Transverse colon (tissue), 4 donors: ENCODE measurements around the gene NRBF2. TPM values are rescaled to one million over a fixed set of nuclear protein-coding genes. Genes with fewer than 3 reads are reported as not detected.
A peak's percentile ranks its signal among the peaks of the same experiment; 100 is the strongest.

Experiments
- DNase-seq: peaks from one replicate; pipeline ENCODE4 v3.0.0-alpha.2; 2019
- H3K27ac ChIP-seq, 4 donors: fragments of 200-600 bp; sonication (generic); 2 replicates each; pipeline ENCODE4 v1.5.1; 2016 to 2018; ENCODE audit warnings: inconsistent platforms in 4 of 4
- H3K27me3 ChIP-seq: fragments of 200-600 bp; sonication (generic); 2 replicates; pipeline ENCODE4 v1.5.1; 2017; ENCODE audit warnings: inconsistent platforms
- H3K36me3 ChIP-seq, 4 donors: fragments of 200-600 bp; sonication (generic); 2 replicates each; pipeline ENCODE4 v1.5.1; 2017 to 2019; ENCODE audit warnings: inconsistent platforms in 4 of 4
- H3K4me1 ChIP-seq, 4 donors: fragments of 200-600 bp; sonication (generic); 2 replicates each; pipeline ENCODE4 v1.5.1; 2017 to 2020; ENCODE audit warnings: inconsistent platforms in 4 of 4
- H3K4me3 ChIP-seq, 4 donors: fragments of 200-600 bp; sonication (generic); 1 replicate in 1 of 4; 2 replicates in 3 of 4; pipeline versions ENCODE4 v1.5.1 to v1.6.1; 2017 to 2019; ENCODE audit warnings: inconsistent platforms in 4 of 4
- H3K9me3 ChIP-seq, 2 donors: fragments of 200-600 bp; sonication (generic); 2 replicates each; pipeline ENCODE4 v1.5.1; 2017 to 2019; ENCODE audit warnings: inconsistent platforms in 2 of 2
- EP300 ChIP-seq: sonication (generic); formaldehyde crosslinking; IDR thresholded peaks from one replicate; pipeline ENCODE4 v1.6.1; 2017; ENCODE audit warnings: antibody characterized with exemption, low read depth
- POLR2A ChIP-seq: fragments of 450-650 bp; IDR thresholded peaks from one replicate; pipeline ENCODE4 v1.6.1; 2016; ENCODE audit warnings: antibody characterized with exemption, mild to moderate bottlenecking, moderate library complexity
- POLR2AphosphoS5 ChIP-seq, 3 donors: sonication (generic); formaldehyde crosslinking; IDR thresholded peaks; one replicate each; pipeline ENCODE4 v1.6.1; 2016; ENCODE audit warnings: antibody characterized with exemption in 3 of 3
- WGBS, 2 donors: methylation state at CpG; one replicate each; pipeline ENCODE4 v1.1.5; 2018; ENCODE audit warnings: low coverage in 1 of 2; 5-methylcytosine and 5-hydroxymethylcytosine counted together
- in situ Hi-C, 4 donors: fragments of 200-750 bp; cut with MboI; loops; one replicate each; pipeline versions ENCODE4 v1.15.0 to v1.15.1; 2017; ENCODE audit warnings: low sequenced_read_pairs in 3 of 4, low pct_ligation_motif_present in 1 of 4, low pct_unique_long_range_greater_than_20kb in 1 of 4
- intact Hi-C: fragments of 100-400 bp; cut with DNase I; formaldehyde crosslinking; loops from one replicate; pipeline ENCODE4 v1.15.1; 2023; ENCODE audit warnings: low total_unique reads
- total RNA-seq, 4 donors: library from RNA; depleted of rRNA; stranded (reverse); fragments of >200 nt; gene quantifications; one replicate each; pipeline ENCODE4 v1.1.0, GENCODE V29; 2016
- TF ChIP-seq, protein P1 (sequence below), 5 experiments: fragments of 200-600 bp in 3 of 5; fragments of 450-650 bp in 2 of 5; sonication (generic) in 3 of 5; IDR thresholded peaks; 1 replicate in 2 of 5; 2 replicates in 3 of 5; pipeline ENCODE4 v1.5.1; 2016 to 2017; ENCODE audit warnings: antibody characterized with exemption in 5 of 5, inconsistent platforms in 3 of 5, mild to moderate bottlenecking in 2 of 5, moderate library complexity in 1 of 5

Gene NRBF2
- total RNA-seq, 4 donors from 2014 or later = 1.4 to 21.3 (median 17.6) TPM

DNA sequence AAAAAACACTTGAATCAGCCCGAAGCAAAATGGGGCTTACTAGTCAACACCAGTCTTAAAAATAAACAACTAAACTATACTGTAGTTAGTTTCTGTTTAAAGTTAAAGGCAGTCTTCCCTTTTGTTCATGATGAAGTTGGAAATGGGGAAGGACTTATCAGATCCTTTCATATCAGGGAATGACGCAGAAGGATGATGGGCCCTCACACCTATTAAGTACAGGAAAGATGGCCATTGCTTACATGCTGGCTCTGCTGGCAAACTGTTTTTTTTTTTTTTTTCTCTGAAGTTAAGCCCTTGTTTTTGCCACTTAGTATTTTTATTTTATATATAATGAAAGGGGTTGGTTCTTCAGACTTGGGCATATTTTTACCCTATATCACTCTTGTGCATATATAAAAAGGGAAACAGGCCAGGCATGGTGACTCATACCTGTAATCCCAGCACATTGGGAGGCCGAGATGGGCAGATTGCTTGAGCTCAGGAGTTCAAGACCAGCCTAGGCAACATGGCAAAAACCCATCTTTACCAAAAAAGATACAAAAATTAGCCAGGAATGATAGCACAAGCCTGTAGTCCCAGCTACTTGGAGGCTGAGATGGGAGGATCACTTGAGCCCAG, 16.6 kb upstream of the NRBF2 start:
- Histone ChIP-seq H3K4me1 (peaks cover 0 to 7% (median 2%) of the 10 kb centered on the region in 4 donors), H3K9me3 (no peaks in the 10 kb centered on the region), H3K36me3 (no peaks in the 10 kb centered on the region), H3K4me3 (no peak overlapping the region), H3K27ac (peak overlapping the region; percentile 47 to 76 (median 66)), H3K27me3 (no peaks in the 10 kb centered on the region)
- intact Hi-C loops (no loop called here), in situ Hi-C loops (no loop called here)
- no peak for DNase-seq
- no peak for TF ChIP-seq EP300
- no peak for TF ChIP-seq POLR2A
- TF ChIP-seq, protein P1, sequence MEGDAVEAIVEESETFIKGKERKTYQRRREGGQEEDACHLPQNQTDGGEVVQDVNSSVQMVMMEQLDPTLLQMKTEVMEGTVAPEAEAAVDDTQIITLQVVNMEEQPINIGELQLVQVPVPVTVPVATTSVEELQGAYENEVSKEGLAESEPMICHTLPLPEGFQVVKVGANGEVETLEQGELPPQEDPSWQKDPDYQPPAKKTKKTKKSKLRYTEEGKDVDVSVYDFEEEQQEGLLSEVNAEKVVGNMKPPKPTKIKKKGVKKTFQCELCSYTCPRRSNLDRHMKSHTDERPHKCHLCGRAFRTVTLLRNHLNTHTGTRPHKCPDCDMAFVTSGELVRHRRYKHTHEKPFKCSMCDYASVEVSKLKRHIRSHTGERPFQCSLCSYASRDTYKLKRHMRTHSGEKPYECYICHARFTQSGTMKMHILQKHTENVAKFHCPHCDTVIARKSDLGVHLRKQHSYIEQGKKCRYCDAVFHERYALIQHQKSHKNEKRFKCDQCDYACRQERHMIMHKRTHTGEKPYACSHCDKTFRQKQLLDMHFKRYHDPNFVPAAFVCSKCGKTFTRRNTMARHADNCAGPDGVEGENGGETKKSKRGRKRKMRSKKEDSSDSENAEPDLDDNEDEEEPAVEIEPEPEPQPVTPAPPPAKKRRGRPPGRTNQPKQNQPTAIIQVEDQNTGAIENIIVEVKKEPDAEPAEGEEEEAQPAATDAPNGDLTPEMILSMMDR (IDR thresholded peaks at IDR 0.05) = no peak
- 70 to 77% methylated on average over 3 of the region's 3 CpGs for WGBS, 2 donors

DNA sequence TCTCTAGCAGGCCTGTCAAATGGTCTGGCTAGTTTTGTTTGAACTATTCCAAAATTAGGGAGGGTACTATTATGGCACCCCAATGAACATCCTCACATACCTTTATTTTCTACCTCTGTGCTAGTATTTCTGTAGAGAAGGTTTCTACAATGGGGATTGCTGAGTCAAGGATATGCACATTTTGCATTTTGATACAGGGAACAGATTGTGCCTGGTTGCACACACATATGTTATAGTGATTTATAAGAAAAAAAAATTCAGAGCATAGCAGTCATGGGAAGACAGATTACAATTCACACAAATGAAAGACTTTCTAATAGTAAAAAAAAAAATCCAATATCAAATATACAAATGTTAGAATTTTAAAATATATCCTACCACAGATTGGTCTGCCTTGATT, 14.1 kb upstream of the NRBF2 start:
- intact Hi-C loops (no loop called here), in situ Hi-C loops (no loop called here)
- Histone ChIP-seq H3K27me3 (no peaks in the 10 kb centered on the region), H3K4me3 (no peak overlapping the region), H3K27ac (no peak overlapping the region), H3K4me1 (peaks cover 0 to 5% (median 2%) of the 10 kb centered on the region in 4 donors), H3K9me3 (no peaks in the 10 kb centered on the region), H3K36me3 (no peaks in the 10 kb centered on the region)
- TF ChIP-seq POLR2A (no peak), EP300 (no peak), POLR2AphosphoS5 (IDR thresholded peaks at IDR 0.05) (no peak)
- TF ChIP-seq, protein P1 (IDR thresholded peaks at IDR 0.05) = no peak
- DNase-seq = no peak

DNA sequence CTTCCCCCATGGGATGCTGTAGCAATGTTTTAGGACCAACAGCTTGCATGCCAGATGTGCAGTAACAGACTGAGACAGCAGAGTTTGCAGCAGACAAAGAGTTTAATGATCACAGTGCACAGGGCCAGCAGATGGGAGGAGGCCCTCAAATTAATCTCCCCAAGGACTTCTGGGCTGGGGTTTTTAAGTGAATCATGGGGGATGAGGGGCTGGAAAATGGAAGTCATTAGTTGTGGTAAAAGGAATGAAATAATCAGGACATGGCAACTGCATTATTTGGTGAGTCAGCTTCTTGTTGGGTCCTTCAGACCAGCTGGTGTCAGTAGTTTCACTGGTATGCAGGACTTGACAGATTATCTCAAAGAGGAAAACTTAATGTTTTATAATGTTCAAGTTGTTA, 12.6 kb upstream of the NRBF2 start:
- in situ Hi-C loops = no loop called here
- peak overlapping the region in 1 of 4 donors; percentile 1 for H3K27ac ChIP-seq
- TF ChIP-seq, protein P1 (IDR thresholded peaks at IDR 0.05) = no peak
- TF ChIP-seq EP300 (no peak), POLR2A (no peak), POLR2AphosphoS5 (IDR thresholded peaks at IDR 0.05) (no peak)
- intact Hi-C loops = no loop called here
- no peak for DNase-seq
- no peaks in the 10 kb centered on the region for H3K36me3 ChIP-seq
- H3K4me1 ChIP-seq = peaks cover 0 to under 1% (median 0%) of the 10 kb centered on the region in 4 donors
- H3K4me3 ChIP-seq = no peak overlapping the region
- H3K27me3 ChIP-seq = no peaks in the 10 kb centered on the region
- H3K9me3 ChIP-seq = no peaks in the 10 kb centered on the region

DNA sequence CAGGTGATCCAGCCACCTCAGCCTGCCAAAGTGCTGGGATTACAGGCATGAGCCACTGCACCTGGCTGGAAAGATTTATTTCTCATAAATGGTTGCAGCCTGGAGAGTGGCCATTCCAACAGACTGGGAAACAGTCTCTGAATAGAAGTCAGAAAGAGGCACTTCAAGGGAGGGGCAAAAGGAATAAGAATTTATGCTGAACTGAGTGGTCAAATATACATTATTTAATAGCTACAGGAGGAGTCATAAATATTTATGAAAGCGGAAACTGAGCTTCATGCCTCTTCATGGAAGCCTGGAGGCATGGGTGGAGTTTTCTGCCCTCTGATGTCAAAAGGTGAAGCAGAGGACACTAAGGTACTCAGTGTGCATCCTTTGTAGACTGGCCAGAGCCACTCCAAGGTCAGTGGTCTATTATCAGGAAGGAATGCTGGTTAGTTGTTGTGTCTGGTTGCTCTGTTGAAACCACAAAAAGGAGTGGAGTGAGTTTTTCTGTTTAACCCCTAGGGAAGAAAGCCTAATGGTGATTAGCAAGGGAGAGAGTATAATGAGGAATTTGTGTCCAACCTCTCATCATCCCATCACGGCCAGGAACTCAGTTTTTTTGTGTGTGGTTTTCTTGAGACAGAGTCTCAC, 9.3 kb upstream of the NRBF2 start:
- TF ChIP-seq EP300 = no peak
- Histone ChIP-seq H3K27me3 (no peaks in the 10 kb centered on the region), H3K4me3 (no peak overlapping the region), H3K27ac (no peak overlapping the region), H3K36me3 (no peaks in the 10 kb centered on the region), H3K4me1 (no peaks in the 10 kb centered on the region), H3K9me3 (no peaks in the 10 kb centered on the region)
- no peak for DNase-seq
- WGBS, 2 donors = 79 to 83% methylated on average over 1 to 2 of the region's 2 CpGs
- in situ Hi-C loops = no loop called here
- intact Hi-C loops = no loop called here

DNA sequence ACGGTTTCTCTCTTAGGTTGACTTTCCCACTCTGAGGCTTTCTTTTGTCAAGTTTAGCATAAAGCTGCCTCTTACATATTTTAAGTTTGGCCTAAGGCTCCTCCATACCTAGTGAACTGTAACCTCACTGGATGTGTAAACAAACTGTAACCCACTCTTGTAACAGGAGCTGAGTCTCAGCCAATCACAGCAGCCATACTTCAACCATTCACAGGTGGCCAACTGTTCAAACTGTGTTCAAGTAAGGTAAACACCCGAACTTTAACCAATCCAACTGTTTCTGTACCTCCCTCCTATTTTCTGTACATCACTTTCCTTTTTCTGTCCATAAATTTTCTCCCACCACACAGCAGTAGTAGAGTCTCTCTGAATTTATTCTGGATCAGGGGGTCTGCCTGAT, 7.7 kb upstream of the NRBF2 start:
- intact Hi-C loops = no loop called here
- no peak for TF ChIP-seq POLR2AphosphoS5 (IDR thresholded peaks at IDR 0.05)
- no peak for TF ChIP-seq POLR2A
- TF ChIP-seq, protein P1 (IDR thresholded peaks at IDR 0.05) = no peak
- no peak for TF ChIP-seq EP300
- Histone ChIP-seq H3K9me3 (no peaks in the 10 kb centered on the region), H3K27ac (no peak overlapping the region), H3K4me3 (no peak overlapping the region), H3K4me1 (no peaks in the 10 kb centered on the region), H3K36me3 (no peaks in the 10 kb centered on the region), H3K27me3 (no peaks in the 10 kb centered on the region)
- in situ Hi-C loops = no loop called here
- DNase-seq = no peak
- WGBS, 2 donors = 63 to 71% methylated on average over 1 to 2 of the region's 2 CpGs
